Activated T-cell treated with anti-CD3 and anti-CD28 coated beads, Interleukin-2, amount 50 U/mL, for 1 hour (primary cell): ENCODE data around the gene UNC119.

ENCODE experiments used
- DNase-seq: peaks from one replicate; pipeline ENCODE4 v3.0.0-alpha.2; 2020

Gene UNC119

DNA sequence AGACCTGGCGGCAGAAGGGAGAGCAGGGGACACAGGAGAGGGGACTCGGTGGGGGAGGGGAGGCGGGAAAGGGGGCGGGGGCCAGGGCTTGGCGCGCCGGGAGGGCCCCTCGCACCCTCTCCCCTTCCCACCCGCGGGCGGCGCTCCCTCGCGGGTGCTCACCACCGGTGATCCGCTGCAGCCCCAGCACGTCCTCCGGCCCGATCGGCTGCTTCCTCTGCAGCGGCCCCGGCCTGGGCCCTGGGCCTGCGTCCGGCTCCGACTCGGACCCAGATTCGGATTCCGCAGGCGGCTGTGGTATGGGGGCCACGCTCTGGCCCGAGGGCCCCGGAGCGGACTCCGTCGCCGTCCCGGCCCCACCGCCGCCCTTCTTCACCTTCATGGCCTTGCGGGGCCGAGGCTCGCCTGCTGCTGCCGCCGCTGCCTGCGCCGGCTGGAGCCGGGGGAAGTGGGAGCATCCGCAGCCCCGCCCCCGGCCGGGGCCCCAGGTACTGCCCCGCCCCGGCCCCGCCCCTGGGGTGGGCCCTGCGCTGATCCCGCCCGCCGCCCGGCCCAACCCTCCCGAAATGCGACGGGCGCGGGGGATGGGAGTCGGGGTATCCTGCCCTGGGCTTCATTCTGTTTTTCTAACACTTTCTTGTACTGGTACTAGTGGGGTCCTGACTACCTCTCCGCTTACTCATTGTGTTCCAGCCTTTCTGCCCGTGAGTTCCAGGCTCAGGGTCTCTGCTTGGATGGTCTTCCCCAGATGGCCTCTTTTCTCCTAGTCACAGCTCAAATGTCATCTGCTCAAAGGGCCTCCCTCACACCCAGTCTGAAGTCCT is at the start of gene UNC119:
Gene UNC119, minus strand, starts transcription at position 449 of the 824 bp plus-strand sequence. Its CDS starts 67 bp downstream, at position 382.
- peak; percentile 85 for DNase-seq

DNA sequence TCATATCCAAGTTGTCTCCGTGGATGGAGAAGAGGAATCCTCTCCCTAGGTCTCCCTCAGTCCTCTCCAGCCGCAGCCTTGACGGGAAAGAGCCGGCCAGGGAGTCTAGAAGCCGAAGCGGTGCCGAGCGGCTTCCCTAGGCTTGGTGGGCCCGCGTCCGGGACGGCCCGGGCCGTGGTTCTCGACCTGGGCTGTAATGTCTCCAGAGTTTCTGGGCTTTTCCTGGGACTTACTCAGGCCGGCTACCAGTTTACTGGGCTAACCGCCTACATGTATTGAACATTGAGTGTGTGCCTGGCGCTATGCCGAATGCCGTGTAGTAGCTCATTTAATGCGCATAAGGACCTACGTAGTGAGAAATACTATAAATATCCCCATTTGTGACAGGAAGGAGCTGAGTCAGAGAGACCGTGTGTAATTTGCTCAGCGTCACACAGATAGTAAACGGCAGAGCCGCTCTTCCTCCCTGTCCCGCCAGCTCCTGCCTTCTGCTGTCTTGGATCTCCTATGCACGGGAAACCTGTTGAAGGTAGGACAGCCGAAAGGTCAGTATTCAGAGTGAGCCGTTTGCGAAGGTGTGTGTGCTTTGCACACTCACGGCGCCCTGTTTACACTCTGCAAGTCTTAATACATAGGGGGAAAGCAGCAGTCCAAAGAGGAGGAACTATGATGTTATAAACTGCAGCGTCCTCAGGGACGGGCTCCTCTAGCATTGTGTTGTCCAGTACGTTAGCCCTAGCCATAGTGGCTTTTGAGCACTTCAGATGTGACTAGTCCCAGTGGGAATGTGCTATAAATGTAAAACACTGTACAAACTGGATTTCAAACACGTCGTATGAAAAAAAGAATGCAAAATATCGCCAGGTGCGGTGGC is 47.1 kb upstream of the UNC119 start:
- DNase-seq: no peak

DNA sequence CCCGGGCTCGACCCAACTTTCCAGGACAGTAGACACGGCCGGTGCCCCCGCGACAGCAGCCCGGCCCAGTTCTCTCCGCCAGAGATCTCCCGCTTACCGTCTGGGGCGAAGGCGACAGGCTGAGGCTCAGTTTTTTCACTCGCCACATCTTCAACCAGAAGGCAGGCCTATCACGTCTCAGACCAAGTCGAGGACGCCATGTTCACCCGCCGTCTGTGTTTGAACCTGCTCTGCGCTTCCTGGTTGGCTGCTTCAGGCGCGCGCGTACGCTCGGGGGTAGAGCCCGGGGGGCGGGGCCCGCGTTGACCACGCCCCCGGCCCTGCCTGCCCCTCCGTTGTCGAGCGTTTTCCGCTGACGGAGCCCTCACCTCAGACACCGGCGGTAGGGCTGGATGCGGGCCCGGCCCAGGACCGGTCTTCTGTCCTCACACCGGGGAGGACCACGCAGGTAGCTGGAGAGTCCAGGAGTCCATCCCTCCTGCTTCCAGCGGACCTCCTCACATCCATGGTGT is 46.4 kb upstream of the UNC119 start, which contains the start of gene SPAG5:
Gene SPAG5, minus strand, starts transcription at position 227 of the 512 bp plus-strand sequence. Its CDS starts 79 bp downstream, at position 148.
- DNase-seq: peak; percentile 95

DNA sequence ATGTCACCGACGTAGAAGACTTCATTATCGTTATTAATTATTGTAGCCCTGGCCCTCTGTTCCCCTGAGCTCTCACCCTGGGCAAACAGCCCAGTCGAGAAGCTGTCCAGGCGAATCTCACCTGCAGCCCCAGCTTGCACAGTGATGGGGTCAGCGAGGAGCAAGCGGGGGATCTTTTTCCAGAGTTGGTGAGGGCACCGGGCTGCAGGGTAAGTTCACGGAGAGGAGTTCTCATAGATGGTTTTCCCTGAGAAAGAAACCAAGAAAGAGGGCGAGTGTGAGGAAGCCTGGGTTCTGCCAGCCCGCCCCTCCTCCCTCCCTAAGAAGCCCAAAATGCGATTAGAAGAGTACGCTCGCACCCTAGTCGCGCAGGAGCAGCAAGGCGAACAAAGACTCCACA is 46.0 kb upstream of the UNC119 start:
- DNase-seq: no peak

DNA sequence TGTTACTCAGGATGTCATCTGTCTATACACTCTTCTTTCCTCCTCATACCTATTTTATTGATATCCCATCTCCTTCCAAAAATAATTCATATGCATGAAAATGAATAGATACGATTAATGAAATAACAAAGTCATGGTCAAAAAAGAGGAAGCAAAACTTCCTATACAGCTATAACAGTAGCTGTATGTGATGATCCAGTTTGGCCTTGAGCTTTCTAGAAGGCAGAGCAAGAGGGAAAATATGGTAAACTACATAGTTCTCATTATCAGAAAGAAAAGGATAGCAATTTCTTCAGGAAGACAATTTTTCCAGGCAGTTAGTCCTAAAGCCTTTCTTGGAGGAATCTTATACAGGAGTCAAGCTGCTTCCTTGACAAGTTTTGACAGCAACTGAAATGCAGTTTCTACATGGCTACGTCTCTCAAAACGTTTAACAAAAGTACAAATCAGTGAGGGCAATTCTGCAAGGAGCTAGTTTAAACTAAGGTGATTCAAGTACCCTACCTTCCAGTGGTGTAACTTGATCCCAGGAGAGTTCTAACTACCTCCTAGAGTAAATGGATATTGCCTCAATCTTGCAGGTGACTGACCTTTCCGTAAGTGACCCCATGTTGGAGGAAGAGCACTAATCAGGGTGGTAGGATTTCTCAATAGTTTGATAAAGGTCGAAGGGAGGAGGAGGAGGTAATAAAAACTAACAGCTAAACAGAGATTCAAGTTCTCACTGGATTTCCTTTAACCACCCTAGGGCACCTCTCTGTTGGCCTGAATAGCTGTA is 45.4 kb upstream of the UNC119 start:
- no peak for DNase-seq

DNA sequence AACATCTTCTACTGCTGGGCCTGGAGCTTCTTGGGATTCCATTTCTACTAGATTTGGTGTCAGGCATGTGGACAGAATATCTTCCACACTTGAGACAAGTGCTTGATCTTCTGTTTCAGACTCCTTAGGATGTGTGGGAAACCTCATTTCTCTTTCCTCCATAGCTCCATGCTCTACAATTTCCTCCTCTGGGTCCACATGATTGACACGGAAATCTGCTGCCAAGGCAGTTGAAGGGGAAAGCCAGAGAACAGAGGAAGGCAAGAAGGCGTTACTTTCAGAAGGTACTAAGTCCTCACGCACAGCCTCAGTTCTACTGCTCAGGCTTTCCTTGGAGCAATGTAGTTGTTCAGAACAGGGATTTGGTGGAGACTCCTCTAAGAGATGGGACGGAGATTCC is 39.8 kb upstream of the UNC119 start:
- DNase-seq: no peak

DNA sequence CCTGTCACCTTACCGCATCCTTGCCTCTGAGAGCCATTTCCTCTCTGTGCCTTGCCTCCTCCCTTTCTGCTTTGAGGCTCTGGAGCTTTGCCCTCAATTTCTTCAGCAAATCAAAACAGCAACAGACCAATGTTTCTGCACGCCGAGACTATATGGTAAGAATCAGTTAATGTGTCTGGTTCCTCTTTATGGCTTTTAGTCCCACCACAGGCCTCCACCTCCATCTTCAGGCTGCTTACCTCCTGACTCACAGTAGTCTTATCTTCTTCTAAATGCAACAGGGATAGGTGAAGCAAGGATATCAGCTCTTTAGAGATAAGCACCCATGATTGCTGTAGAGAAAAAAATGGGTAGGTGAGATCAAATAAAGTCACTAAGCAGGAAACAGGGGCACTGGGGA is 33.4 kb upstream of the UNC119 start:
- DNase-seq: no peak

DNA sequence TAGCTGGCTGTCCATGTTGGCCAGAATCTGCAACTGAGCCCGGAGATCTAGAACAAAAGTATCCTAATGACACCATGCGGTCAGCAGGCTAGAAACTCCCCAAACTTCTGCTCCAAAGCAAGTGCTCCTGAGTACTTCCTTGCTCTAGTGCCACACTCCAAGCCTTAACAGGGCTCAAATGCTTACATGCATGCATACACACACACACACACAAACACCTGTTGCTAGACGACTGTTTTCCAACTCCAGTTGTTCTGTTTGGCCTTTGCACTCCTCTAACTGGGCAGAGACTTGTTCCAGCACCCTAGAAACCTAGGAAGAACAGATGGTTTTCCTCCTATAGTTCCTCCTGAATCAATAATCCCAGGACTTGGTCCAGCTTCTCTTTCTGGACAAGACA is 32.0 kb upstream of the UNC119 start:
- no peak for DNase-seq

DNA sequence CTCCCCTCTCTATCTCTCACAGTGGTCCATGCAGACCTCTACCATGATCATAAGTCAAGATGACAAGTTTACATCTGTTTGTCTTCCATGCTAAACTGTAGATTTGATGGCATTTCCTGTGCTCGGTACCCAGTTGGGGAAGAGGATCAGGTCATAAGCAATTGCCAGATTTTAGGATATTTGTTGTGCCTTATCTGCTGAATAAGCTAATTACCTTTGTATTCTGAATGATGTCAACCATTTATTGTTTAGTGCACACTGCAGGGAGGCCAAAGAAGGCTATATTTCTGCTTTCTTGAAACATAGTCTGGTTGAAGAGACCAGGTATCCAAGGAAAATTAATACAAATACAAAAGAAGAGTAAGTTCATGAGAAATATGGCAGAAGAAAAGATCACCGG is 30.1 kb upstream of the UNC119 start:
- DNase-seq: no peak

DNA sequence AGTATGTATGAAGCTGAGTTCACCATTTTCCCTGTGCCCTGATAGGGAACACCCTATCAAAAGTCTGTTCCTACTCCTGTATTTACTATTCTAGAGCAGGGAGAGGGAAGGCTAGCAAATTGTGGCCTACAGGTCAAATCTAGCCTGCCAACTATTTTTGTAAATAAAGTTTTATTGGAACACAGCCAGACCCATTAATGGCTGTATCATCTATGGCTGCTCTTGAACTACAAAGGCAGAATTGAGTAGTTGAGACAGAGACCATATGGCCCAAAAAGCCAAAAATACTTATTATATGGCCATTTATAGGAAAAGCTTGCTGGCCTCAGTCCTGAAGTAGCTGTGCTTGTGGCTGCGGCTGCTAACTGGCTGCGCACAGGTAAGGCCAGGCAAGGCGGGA is 28.5 kb upstream of the UNC119 start:
- DNase-seq: no peak

DNA sequence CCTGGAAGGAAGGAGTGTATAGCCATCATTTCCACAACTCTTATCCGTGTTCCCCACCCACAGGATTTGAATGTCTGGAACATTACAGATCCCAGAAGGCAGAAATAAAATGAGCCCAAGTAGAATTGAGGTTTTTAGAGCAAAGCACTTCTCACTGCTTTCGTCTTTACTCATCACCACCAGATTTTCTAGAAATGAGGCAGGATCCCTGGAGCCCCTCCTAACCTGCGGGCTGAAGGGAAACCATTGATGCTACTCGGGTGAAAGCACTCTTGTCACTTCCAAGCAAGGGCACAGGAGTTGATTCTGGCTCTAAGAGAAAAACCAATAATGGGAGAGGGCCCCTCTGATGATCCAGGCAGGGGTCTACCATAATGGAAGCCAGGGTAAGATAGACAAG is 27.1 kb upstream of the UNC119 start:
- no peak for DNase-seq

DNA sequence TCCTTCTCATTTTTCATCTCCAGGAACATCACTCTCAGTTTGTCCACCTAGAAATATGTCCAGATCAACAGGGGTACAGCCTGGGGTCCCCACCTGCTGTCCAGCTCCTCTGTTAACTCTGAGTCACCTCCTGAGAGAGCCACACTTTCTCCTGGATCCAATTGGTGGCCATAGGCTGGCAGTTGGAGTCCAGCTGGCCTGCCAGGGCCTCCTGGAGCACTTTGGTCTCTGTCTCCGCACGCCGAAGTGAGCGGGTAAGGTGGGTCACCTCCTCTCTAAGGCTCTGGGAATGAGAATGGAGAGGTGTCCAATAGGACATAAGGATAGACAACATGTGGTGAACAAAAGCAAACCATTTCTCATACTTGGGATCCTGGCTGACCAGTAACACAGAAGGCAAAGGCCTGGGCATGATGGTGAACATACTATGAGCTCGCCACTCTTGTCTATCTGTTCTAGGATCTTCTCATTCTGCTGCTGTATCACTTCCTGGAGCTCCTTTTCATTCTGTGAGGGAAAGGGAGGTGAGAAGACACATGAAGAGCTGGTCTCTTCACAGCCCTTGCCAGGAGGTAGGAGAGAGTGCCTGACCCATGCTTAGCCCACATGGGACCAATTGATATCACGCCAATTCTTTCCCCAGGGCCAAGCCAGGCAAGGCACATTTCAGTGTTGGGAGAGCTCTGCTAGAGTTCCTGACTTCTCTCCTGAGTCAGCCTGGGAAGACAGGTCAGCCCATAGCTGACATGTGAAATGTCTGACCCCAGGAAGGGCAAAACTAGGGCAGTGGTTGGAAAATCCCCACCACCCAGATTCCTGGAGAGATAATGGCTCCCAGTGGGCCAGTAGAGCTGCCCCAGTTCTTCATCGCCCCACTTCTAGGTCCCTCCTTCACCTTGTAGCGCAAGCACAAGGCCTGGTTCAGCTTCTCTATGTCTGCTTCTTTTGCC is 26.1 kb upstream of the UNC119 start:
- DNase-seq: no peak

DNA sequence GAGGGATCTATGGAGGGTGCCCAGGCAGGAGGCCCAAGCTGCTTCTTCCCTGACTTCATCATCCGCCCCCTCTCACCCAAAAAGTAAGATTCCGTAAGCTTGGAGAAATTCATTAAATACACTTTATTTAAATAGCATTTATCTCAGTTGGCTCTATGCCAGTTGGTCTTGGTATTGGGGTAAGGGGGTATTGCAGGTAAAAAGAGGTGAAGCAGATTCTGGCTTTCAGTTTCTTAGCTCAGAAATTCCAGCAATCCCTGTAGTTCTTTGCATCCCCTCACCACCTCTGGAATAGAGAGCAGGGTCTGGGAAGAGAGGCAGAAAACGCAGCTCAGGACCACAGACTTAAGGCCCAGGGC is 25.0 kb upstream of the UNC119 start:
- DNase-seq: no peak

DNA sequence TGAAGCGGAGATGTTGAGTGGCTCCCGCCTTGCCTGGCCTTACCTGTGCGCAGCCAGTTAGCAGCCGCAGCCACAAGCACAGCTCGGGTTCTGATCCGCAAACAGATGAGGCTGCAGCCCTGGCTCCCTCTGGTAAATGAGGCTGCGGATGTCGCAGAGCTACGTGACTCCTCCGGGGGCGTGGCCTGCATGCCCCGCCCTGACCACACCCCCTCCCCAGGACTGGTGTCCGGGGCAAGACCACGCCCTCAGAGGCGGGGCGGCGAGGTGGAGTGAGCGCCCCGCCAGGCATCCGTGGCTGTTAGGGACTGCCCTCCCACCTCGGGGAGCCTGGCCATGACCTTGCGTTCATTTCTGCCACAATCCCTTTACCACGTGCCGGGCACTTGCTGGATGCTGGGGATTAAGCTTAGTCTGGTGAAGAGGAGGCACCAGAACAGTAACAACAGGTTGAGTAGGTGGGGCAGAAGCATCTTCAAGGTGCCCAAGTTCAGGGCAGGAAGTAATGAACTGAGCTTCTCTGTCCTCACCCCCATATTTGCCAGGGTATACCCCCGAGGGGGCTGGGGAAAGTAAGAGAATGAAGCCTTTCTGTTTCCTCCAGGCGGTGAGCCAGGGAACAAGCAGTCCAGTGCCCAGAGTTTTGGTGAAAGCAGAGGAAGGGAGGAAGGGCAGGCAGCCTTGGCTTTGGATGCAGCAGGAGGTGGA is 24.5 kb upstream of the UNC119 start, which contains the start of gene ALDOC:
Gene ALDOC, minus strand, starts transcription at position 138 of the 708 bp plus-strand sequence. CDS start 1,363 bp downstream, outside the sequence.
- peak; percentile 98 for DNase-seq

DNA sequence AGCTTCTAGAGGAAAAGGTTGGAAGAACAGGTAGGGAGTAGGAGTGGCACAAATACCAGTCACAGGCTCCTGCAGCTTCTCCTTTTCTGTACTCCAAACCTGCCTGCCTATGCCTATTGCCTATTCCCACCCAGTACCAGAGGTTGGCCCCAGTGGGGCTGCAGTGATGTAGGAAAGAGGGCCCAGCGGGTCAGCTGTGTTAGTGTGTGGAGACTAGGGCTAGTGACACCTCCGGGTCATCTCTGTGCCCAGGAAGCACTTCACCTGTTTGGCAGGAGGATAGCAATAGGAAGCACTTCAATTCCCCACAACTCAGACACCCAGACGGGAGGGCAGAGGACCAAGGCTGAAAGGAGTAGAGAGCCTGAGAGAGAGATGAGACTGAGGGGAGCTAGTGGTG is 23.6 kb upstream of the UNC119 start:
- peak; percentile 25 for DNase-seq

DNA sequence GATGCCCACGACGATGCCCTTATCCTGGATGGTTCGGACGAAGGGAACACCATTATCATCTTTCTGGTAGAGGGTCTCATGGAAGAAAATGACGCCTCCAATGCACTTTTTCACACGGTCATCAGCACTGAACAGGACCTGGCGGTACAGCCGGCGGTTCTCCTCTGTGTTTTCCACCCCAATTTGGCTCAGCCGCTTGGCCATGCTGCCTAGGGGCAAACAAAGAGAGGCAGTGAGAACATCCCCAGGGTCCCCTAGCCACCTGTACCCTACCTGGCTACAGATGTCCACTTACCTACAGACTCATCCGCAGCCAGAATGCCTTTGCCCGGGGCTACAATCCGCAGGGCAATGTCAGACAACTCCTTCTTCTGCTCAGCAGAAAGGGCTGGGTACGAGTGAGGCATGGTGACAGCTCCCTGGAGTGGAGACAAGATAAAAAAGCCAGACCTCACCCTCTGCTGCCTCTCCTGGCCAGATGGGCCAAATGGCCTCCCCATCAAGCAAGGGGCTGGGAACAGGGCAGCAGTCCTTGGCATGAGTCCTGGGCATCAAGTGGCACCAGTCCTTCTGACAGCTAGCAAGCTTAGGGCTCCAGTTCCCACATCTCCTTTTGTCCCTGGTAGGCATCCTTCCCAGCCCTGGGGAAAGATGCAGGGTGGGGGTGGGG is 22.8 kb upstream of the UNC119 start:
- DNase-seq: no peak

DNA sequence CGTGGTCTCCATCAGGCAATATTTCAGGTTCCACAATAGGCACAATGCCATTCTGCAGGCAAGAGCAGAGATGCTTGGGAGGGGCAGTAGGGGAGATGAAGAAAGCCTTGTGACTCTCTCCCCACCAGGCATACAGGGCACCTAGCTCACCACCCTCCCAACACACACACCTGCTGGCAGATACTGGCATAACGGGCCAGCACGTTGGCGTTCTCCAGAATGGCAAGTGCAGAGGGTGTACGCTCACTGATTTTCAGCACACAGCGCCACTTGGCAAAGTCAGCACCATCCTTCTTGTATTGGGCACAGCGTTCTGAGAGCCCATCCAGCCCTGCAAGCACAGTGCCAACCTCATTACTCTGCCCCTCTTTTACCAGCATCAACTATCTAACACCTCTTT is 22.1 kb upstream of the UNC119 start:
- DNase-seq: peak; percentile 29

DNA sequence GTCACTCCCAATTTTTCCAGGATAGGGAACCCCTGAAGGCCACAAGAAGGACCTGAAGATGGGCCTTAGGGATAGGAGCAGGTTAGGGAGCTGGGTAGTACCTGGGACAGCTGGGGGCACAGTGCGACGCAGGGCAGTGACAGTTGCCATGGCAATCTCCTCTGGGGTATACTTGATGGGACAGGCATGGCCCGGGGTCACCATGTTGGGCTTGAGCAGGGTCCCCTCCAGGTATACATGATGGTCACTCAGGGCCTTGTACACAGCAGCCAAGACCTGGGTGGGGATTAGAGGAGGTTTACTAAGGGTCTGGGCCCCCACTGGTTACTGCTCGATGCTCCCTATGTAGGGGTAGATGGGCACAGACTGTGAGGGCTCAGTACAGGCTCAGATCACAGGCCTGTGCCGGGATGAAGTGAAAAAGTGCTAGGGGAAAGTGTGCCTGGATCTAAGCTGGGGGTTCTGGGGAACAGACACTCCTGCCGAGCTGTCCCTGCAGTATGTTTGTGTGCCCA is 21.6 kb upstream of the UNC119 start:
- DNase-seq: no peak

DNA sequence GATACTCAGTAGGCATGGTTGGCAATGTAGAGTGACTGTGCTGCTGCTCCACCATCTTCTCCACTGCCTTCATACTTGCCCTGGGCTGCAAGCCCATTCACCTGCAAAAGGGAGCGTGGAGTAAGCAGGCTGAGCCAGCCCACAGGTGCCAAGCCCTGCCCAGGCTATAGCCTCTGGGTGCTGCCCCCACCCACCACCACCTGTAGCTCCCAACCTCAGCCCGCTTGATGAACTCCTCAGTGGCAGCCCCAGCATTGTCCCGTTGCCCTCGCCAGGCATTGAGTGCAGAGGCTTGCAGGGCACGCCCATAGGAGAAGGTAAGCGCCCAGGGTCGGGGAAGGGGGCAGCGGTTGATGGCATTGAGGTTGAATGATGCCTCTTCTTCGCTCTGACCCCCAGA is 21.1 kb upstream of the UNC119 start:
- DNase-seq: no peak

DNA sequence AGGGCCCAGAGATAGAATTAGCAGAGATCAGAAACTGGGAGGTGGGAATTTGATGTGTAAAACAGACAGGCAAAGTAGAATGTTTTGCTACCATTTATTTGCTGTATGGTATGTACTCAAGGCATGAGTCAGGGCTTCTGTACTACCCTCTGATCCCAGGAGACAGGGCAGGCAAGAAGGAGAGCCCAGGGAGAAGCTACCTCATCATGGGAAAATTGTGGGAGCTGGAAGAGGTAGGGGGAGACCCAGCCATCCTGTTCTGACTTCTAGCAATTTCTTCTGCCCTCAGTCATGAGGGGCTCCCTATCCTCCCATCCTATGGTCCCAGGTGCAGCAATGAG is 20.6 kb upstream of the UNC119 start:
- no peak for DNase-seq
